Mucosa of descending colon (tissue), 3 donors: ENCODE measurements around the gene ORAI3. TPM values are rescaled to one million over a fixed set of nuclear protein-coding genes. Genes with fewer than 3 reads are reported as not detected.

Source experiments
- ATAC-seq: fragments of 200-7000 bp; cut with Tn5 transposase; one replicate; pipeline ENCODE4 v1.9.1; 2020; ENCODE audit warnings: mild to moderate bottlenecking, moderate library complexity
- DNase-seq, 3 donors: peaks; one replicate each; pipeline ENCODE4 v3.0.0-alpha.2; 2020
- H3K36me3 ChIP-seq: fragments of 200-600 bp; one replicate; pipeline ENCODE4 v1.8.0; 2021; ENCODE audit warnings: low read depth, mild to moderate bottlenecking
- H3K4me1 ChIP-seq: fragments of 200-600 bp; one replicate; pipeline ENCODE4 v1.8.0; 2021; ENCODE audit warnings: low read depth, mild to moderate bottlenecking
- H3K4me3 ChIP-seq: fragments of 200-600 bp; one replicate; pipeline ENCODE4 v1.8.0; 2021; ENCODE audit warnings: mild to moderate bottlenecking
- H3K9me3 ChIP-seq: fragments of 200-600 bp; one replicate; pipeline ENCODE4 v1.8.0; 2021; ENCODE audit warnings: mild to moderate bottlenecking
- CTCF ChIP-seq: fragments of 200-600 bp; IDR thresholded peaks from one replicate; pipeline ENCODE4 v1.8.0; 2022; ENCODE audit warnings: antibody characterized with exemption, mild to moderate bottlenecking
- intact Hi-C, 2 donors: fragments of 100-400 bp; cut with DNase I in 1 of 2; cut with micrococcal nuclease in 1 of 2; formaldehyde crosslinking; loops; one replicate each; pipeline versions ENCODE4 v1.11.0 to v1.11.1; 2022; cut with DNase I, micrococcal nuclease
- total RNA-seq, 3 donors: library from RNA; stranded (reverse); fragmentation: NEBNext Ultra II Directional in 2 of 3; extraction: Animal tissue kit (Norgen Biotek cat#: 25700) in 2 of 3; gene quantifications; one replicate each; pipeline versions ENCODE4 v1.2.1 to v1.2.4, GENCODE V29; 2021 to 2023
- donor health status: DM: no; HTN: no; CAD: no; lungs with moderate emphysema.
- donor health status: DM: no; HTN: no; CAD: no.
- donor health status: DM: no; HTN: yes; CAD: no.

The ORAI3 gene
- total RNA-seq, 3 donors from 2014 or later, result 14.6 to 24.6 (median 15.4) TPM

GRCh38 chr16:31001507-31002249 lies 52.8 kb downstream of the ORAI3 start:
- H3K4me3 ChIP-seq, result no peak overlapping the region
- no peaks in the 10 kb centered on the region for H3K9me3 ChIP-seq
- DNase-seq, result no peak
- ATAC-seq, result no peak
- no peak for TF ChIP-seq CTCF
- H3K36me3 ChIP-seq, result no peaks in the 10 kb centered on the region
- H3K4me1 ChIP-seq, result peaks cover 2% of the 10 kb centered on the region
- intact Hi-C loops, result no loop called here

GRCh38 chr16:31002250-31002700 lies 53.4 kb downstream of the ORAI3 start:
- no peak overlapping the region for H3K4me3 ChIP-seq
- intact Hi-C loops, result no loop called here
- H3K4me1 ChIP-seq, result no peaks in the 10 kb centered on the region
- ATAC-seq, result no peak
- TF ChIP-seq CTCF, result no peak
- H3K9me3 ChIP-seq, result no peaks in the 10 kb centered on the region
- H3K36me3 ChIP-seq, result no peaks in the 10 kb centered on the region
- no peak for DNase-seq

GRCh38 chr16:31002862-31003341 lies 54.0 kb downstream of the ORAI3 start:
- ATAC-seq, result no peak
- no peaks in the 10 kb centered on the region for H3K36me3 ChIP-seq
- H3K4me3 ChIP-seq, result no peak overlapping the region
- TF ChIP-seq CTCF, result no peak
- no peaks in the 10 kb centered on the region for H3K4me1 ChIP-seq
- no peak for DNase-seq
- no peaks in the 10 kb centered on the region for H3K9me3 ChIP-seq
- intact Hi-C loops, result no loop called here

- intact Hi-C loops, result no loop called here
- Histone ChIP-seq H3K36me3 (no peaks in the 10 kb centered on the region), H3K4me3 (no peak overlapping the region), H3K9me3 (no peaks in the 10 kb centered on the region), H3K4me1 (no peaks in the 10 kb centered on the region)
- no peak for DNase-seq
- ATAC-seq, result no peak
- no peak for TF ChIP-seq CTCF
These were observed 54.9 kb downstream of the ORAI3 start for GRCh38 chr16:31003744-31004143.

Other genes starting within 250 kb of the ORAI3 start
- gene SRCAP, start 249.9 kb upstream of the ORAI3 start, total RNA-seq, result 10 to 100 TPM; 64.8 to 88.9 (median 65.4) TPM
- gene PHKG2, start 200.6 kb upstream of the ORAI3 start, total RNA-seq, result 10 to 100 TPM; 32.1 to 37.6 (median 33.0) TPM
- gene CFAP119, start 187.0 kb upstream of the ORAI3 start, total RNA-seq, result 1 to 10 TPM; 4.6 to 5.5 (median 5.1) TPM
- gene RNF40, start 186.7 kb upstream of the ORAI3 start, total RNA-seq, result 100 to 1,000 TPM in 1 of 3 donors, 10 to 100 TPM in 2; 87.6 to 110 (median 96.3) TPM
- gene ZNF629, start 161.9 kb upstream of the ORAI3 start, total RNA-seq, result 10 to 100 TPM; 13.4 to 14.9 (median 14.6) TPM
- 10 to 100 TPM; 20.8 to 30.6 (median 25.3) TPM for gene BCL7C, start 55.0 kb upstream of the ORAI3 start, total RNA-seq
- 1 to 10 TPM; 1.1 to 7.6 (median 1.5) TPM for gene CTF1, start 52.5 kb upstream of the ORAI3 start, total RNA-seq
- 10 to 100 TPM; 17.6 to 30.3 (median 22.4) TPM for gene FBXL19, start 25.5 kb upstream of the ORAI3 start, total RNA-seq
- 10 to 100 TPM; 13.4 to 24.7 (median 13.7) TPM for gene SETD1A, start 8.7 kb downstream of the ORAI3 start, total RNA-seq
- gene HSD3B7, start 36.1 kb downstream of the ORAI3 start, total RNA-seq, result 10 to 100 TPM; 16.5 to 27.7 (median 23.2) TPM
- gene STX1B, start 61.6 kb downstream of the ORAI3 start, total RNA-seq, result 1 to 10 TPM in 1 of 3 donors, under 1 TPM in 2; 0.14 to 2.8 (median 0.84) TPM
- 10 to 100 TPM; 74.8 to 87.7 (median 86.9) TPM for gene STX4, start 84.5 kb downstream of the ORAI3 start, total RNA-seq
- 10 to 100 TPM in 1 of 3 donors, 1 to 10 TPM in 2; 8.3 to 10.2 (median 9.8) TPM for gene ZNF668, start 125.2 kb downstream of the ORAI3 start, total RNA-seq
- gene ZNF646, start 125.4 kb downstream of the ORAI3 start, total RNA-seq, result 10 to 100 TPM; 19.1 to 20.3 (median 20.0) TPM
- gene PRSS53, start 139.9 kb downstream of the ORAI3 start, total RNA-seq, result 1 to 10 TPM; 1.1 to 2.7 (median 1.3) TPM
- gene VKORC1, start 145.7 kb downstream of the ORAI3 start, total RNA-seq, result 10 to 100 TPM; 31.9 to 67.9 (median 41.3) TPM
- 10 to 100 TPM; 31.7 to 40.1 (median 36.6) TPM for gene BCKDK, start 159.3 kb downstream of the ORAI3 start, total RNA-seq
- 10 to 100 TPM; 61.1 to 83.1 (median 69.6) TPM for gene KAT8, start 168.6 kb downstream of the ORAI3 start, total RNA-seq
- gene PRSS8, start 186.7 kb downstream of the ORAI3 start, total RNA-seq, result 100 to 1,000 TPM; 163 to 482 (median 422) TPM
- gene PRSS36, start 201.0 kb downstream of the ORAI3 start, total RNA-seq, result 10 to 100 TPM in 1 of 3 donors, 1 to 10 TPM in 2; 8.2 to 10.2 (median 9.5) TPM
- gene FUS, start 231.1 kb downstream of the ORAI3 start, total RNA-seq, result 100 to 1,000 TPM; 167 to 264 (median 189) TPM